HepG2 (cell line): ENCODE measurements around the gene UBFD1. TPM values are rescaled to one million over a fixed set of nuclear protein-coding genes. Genes with fewer than 3 reads are reported as not detected.

Experiments used
- ATAD3A ChIP-seq: sonication (generic); formaldehyde crosslinking; IDR thresholded peaks from 2 replicates; pipeline ENCODE4 v1.4.0; 2020; ENCODE audit warnings: missing genetic modification reagents
- BCL6 ChIP-seq: IDR thresholded peaks from 2 replicates; pipeline ENCODE4 v1.6.1; 2016; ENCODE audit warnings: missing genetic modification reagents, missing compliant biosample characterization
- HOXA5 ChIP-seq: sonication (generic); formaldehyde crosslinking; IDR thresholded peaks from 2 replicates; pipeline ENCODE4 v1.4.0; 2020; ENCODE audit warnings: missing genetic modification reagents
- JUND ChIP-seq: sonication (generic); formaldehyde crosslinking; IDR thresholded peaks from 2 replicates; pipeline ENCODE4 v1.8.0; 2022; ENCODE audit warnings: mild to moderate bottlenecking, missing genetic modification reagents
- KDM5A ChIP-seq: fragments of 200-600 bp; sonication (generic); IDR thresholded peaks from 2 replicates; pipeline ENCODE4 v1.7.0; 2018; ENCODE audit warnings: antibody characterized with exemption, mild to moderate bottlenecking, low read length, borderline replicate concordance
- KDM5B ChIP-seq: sonication (generic); formaldehyde crosslinking; IDR thresholded peaks from 2 replicates; pipeline ENCODE4 v1.4.0; 2020; ENCODE audit warnings: missing genetic modification reagents, mild to moderate bottlenecking, borderline replicate concordance
- KMT2A ChIP-seq: sonication (generic); formaldehyde crosslinking; IDR thresholded peaks from 2 replicates; pipeline ENCODE4 v1.4.0; 2020; ENCODE audit warnings: missing genetic modification reagents
- LCORL ChIP-seq, 2 experiments: fragments of 450-650 bp in 1 of 2; sonication (generic) in 1 of 2; formaldehyde crosslinking in 1 of 2; IDR thresholded peaks; 2 replicates each; pipeline versions ENCODE4 v1.5.0 to v1.6.1; 2017 to 2020; ENCODE audit warnings: antibody characterized with exemption in 1 of 2, missing genetic modification reagents in 1 of 2
- MBD4 ChIP-seq: IDR thresholded peaks from 2 replicates; pipeline ENCODE4 v1.6.1; 2012; ENCODE audit warnings: low read length, inconsistent platforms, borderline replicate concordance
- NFATC3 ChIP-seq: sonication (generic); formaldehyde crosslinking; IDR thresholded peaks from 2 replicates; pipeline ENCODE4 v1.5.1; 2020; ENCODE audit warnings: mild to moderate bottlenecking, missing genetic modification reagents
- PCBP1 ChIP-seq: fragments of 200-400 bp; formaldehyde crosslinking; IDR thresholded peaks from 2 replicates; pipeline ENCODE4 v1.6.1; 2017; ENCODE audit warnings: mild to moderate bottlenecking, low read depth, low read length, borderline replicate concordance
- REL ChIP-seq: sonication (generic); formaldehyde crosslinking; conservative IDR thresholded peaks from 2 replicates; pipeline ENCODE4 v1.8.0; 2022; ENCODE audit warnings: mild to moderate bottlenecking, missing genetic modification reagents, moderate library complexity
- RFX1 ChIP-seq: fragments of 450-650 bp; IDR thresholded peaks from 2 replicates; pipeline ENCODE4 v1.6.1; 2017
- TEF ChIP-seq: sonication (generic); formaldehyde crosslinking; IDR thresholded peaks from 2 replicates; pipeline ENCODE4 v1.5.0; 2020; ENCODE audit warnings: missing genetic modification reagents
- U2AF1 ChIP-seq: fragments of 200-400 bp; formaldehyde crosslinking; optimal IDR thresholded peaks from 2 replicates; pipeline ENCODE3; 2017; ENCODE audit warnings: mild to moderate bottlenecking, low read depth, low read length
- U2AF2 ChIP-seq: fragments of 200-400 bp; formaldehyde crosslinking; IDR thresholded peaks from 2 replicates; pipeline ENCODE4 v1.6.1; 2017; ENCODE audit warnings: low read depth, mild to moderate bottlenecking, low read length
- ZBTB10 ChIP-seq: sonication (generic); formaldehyde crosslinking; IDR thresholded peaks from 2 replicates; pipeline ENCODE4 v1.4.0; 2020; ENCODE audit warnings: missing genetic modification reagents, borderline replicate concordance
- ZFP37 ChIP-seq: sonication (generic); formaldehyde crosslinking; IDR thresholded peaks from 2 replicates; pipeline ENCODE4 v1.4.0; 2020; ENCODE audit warnings: missing genetic modification reagents, borderline replicate concordance
- ZNF430 ChIP-seq: sonication (generic); formaldehyde crosslinking; IDR thresholded peaks from 2 replicates; pipeline ENCODE4 v1.9.0; 2021; ENCODE audit warnings: mild to moderate bottlenecking, missing genetic modification reagents
- ZNF674 ChIP-seq: sonication (generic); formaldehyde crosslinking; IDR thresholded peaks from 2 replicates; pipeline ENCODE4 v1.5.0; 2020; ENCODE audit warnings: low read depth, mild to moderate bottlenecking, missing genetic modification reagents
- ZSCAN30 ChIP-seq: sonication (generic); formaldehyde crosslinking; IDR thresholded peaks from 2 replicates; pipeline ENCODE4 v1.5.0; 2020; ENCODE audit warnings: mild to moderate bottlenecking, missing genetic modification reagents
- polyA plus RNA-seq, 8 experiments: library from polyadenylated mRNA; depleted of rRNA in 3 of 8; stranded (reverse) in 7 of 8; unstranded in 1 of 8; fragments of >200 nt; fragmentation: Illumina TruSeq in 4 of 8; extraction: Trizol in 4 of 8; gene quantifications; 2 replicates each; pipeline versions ENCODE4 v1.2.1 to v1.2.3, GENCODE V29; 2011 to 2016; ENCODE audit warnings: low read depth in 4 of 8, missing spikeins in 1 of 8, mixed read lengths in 1 of 8; ENCODE audit not compliant: insufficient read depth in 1 of 8
- total RNA-seq, 5 experiments: library from RNA; depleted of rRNA; stranded (reverse); fragments of >200 nt; fragmentation: Illumina TruSeq; extraction: Trizol; gene quantifications; 2 replicates each; pipeline ENCODE4 v1.2.3, GENCODE V29; 2016; ENCODE audit warnings: low read depth in 1 of 5
- TF ChIP-seq, protein P1 (sequence below): sonication (generic); formaldehyde crosslinking; IDR thresholded peaks from 2 replicates; pipeline ENCODE4 v1.4.0; 2020; ENCODE audit warnings: mild to moderate bottlenecking, missing genetic modification reagents
- TF ChIP-seq, protein P2 (sequence below): sonication (generic); formaldehyde crosslinking; IDR thresholded peaks from 2 replicates; pipeline ENCODE4 v1.4.0; 2020; ENCODE audit warnings: low read depth, mild to moderate bottlenecking, missing genetic modification reagents
- TF ChIP-seq, protein P3 (sequence below): IDR thresholded peaks from 2 replicates; pipeline ENCODE4 v1.6.1; 2018; ENCODE audit warnings: missing genetic modification reagents

UBFD1 gene
- total and polyA plus RNA-seq, 2 of the 13 experiments (the other 11 are each of a cell fraction or from before 2014, with no cell fraction given), result 100 to 111 TPM

DNA sequence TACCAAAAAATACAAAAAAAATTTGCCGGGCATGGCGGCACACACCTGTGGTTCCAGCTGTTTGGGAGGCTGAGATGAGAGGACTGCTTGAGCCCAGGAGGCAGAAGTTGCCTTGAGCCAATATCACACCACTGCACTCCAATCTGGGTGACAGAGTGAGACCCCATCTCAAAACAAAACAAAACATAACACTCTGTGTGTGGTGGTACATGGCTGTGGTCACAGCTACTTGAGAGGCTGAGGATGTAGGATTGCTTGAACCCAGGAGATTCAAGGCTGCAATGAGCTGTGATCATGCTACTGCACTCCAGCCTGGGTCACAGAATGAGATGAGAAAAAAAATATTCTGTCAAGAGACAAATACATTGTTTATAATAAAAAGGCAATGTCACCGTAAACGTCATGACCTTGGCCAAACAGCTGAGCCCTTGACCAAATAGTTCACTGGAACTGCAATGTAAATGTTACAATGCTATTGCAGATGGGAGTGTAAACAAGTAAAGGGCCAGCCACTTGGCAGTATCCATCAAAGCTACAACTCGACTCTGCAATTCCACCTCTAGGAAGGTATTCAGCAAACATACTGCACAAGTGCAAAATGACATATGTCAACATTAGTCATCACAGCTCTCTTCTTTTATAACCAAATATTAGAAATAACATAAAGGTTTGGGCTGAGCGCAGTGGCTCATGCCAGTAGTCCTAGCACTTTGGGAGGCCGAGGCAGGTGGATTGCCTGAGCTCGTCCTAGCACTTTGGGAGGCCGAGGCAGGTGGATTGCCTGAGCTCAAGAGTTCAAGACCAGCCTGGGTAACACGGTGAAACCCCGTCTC is 17.3 kb upstream of the UBFD1 start (continued):
- TF ChIP-seq LCORL (IDR thresholded peaks at IDR 0.05) (no peak; the same call in 1 of the 2 replicates), LCORL (CRISPR knock-in tag; IDR thresholded peaks at IDR 0.05) (peak; percentile 96), ATAD3A (CRISPR knock-in tag) (no peak), ZNF674 (CRISPR knock-in tag) (no peak; the same call in 1 of the 2 replicates), ZNF430 (CRISPR knock-in tag) (peak; percentile 95), MBD4 (peak; percentile 93; the same call in 1 of the 2 replicates), PCBP1 (no peak), ZBTB10 (no peak), ZSCAN30 (CRISPR knock-in tag) (no peak), NFATC3 (no peak), RFX1 (no peak), KDM5A (no peak; the same call in 1 of the 2 replicates), REL (CRISPR knock-in tag) (no peak), KMT2A (CRISPR knock-in tag) (peak; percentile 45; the same call in 1 of the 2 replicates), ZFP37 (CRISPR knock-in tag) (no peak), KDM5B (no peak), U2AF1 (no peak), BCL6 (CRISPR knock-in tag) (peak; percentile 99), TEF (CRISPR knock-in tag) (no peak), HOXA5 (CRISPR knock-in tag) (0 out of 2 replicates have a peak, but pooled peaks have one; percentile 57), U2AF2 (no peak), JUND (peak; percentile 88; the same call in 1 of the 2 replicates)
- TF ChIP-seq, protein P1, sequence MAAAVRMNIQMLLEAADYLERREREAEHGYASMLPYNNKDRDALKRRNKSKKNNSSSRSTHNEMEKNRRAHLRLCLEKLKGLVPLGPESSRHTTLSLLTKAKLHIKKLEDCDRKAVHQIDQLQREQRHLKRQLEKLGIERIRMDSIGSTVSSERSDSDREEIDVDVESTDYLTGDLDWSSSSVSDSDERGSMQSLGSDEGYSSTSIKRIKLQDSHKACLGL, result no peak
- TF ChIP-seq, protein P2, sequence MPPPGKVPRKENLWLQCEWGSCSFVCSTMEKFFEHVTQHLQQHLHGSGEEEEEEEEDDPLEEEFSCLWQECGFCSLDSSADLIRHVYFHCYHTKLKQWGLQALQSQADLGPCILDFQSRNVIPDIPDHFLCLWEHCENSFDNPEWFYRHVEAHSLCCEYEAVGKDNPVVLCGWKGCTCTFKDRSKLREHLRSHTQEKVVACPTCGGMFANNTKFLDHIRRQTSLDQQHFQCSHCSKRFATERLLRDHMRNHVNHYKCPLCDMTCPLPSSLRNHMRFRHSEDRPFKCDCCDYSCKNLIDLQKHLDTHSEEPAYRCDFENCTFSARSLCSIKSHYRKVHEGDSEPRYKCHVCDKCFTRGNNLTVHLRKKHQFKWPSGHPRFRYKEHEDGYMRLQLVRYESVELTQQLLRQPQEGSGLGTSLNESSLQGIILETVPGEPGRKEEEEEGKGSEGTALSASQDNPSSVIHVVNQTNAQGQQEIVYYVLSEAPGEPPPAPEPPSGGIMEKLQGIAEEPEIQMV (CRISPR knock-in tag), result peak; percentile 71; the same call in 1 of the 2 replicates
- TF ChIP-seq, protein P3, sequence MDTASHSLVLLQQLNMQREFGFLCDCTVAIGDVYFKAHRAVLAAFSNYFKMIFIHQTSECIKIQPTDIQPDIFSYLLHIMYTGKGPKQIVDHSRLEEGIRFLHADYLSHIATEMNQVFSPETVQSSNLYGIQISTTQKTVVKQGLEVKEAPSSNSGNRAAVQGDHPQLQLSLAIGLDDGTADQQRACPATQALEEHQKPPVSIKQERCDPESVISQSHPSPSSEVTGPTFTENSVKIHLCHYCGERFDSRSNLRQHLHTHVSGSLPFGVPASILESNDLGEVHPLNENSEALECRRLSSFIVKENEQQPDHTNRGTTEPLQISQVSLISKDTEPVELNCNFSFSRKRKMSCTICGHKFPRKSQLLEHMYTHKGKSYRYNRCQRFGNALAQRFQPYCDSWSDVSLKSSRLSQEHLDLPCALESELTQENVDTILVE (CRISPR knock-in tag), result peak; percentile 98
